ENCODE results near the gene CHSY1. TPM values are rescaled to one million over a fixed set of nuclear protein-coding genes. Genes with fewer than 3 reads are reported as not detected.

CHSY1 gene
- total RNA-seq, 1 donor from 2014 or later = 23.3 TPM

DNA sequence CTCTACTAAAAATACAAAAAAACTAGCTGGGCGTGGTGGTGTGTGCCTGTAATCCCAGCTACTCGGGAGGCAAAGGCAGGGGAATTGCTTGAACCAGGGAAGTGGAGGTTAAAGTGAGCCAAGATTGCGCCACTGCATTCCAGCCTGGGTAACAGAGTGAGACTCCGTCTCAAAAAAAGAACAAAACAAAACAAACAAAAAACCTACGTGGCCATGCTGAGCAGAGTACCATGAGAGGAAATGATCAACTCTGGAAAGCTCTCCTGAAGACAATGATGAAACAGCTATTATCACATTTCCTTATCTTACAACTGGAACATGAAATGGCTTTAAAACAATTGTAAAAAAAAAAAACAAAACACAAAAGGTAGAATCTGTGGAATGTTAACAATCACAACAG, 75.2 kb downstream of the CHSY1 start:
- H3K4me1 ChIP-seq = peaks cover 13% of the 10 kb centered on the region
- no peak overlapping the region for H2AFZ ChIP-seq (replicated peaks)
- no peak for DNase-seq (ENCODE audit: low spot score)
- no peaks in the 10 kb centered on the region for H3K9me3 ChIP-seq (ENCODE audit: low read depth)
- no peak overlapping the region for H3K4me2 ChIP-seq
- H3K36me3 ChIP-seq = no peaks in the 10 kb centered on the region
- H3K79me2 ChIP-seq (ENCODE audit: low read depth) = peaks cover 4% of the 10 kb centered on the region
- peaks cover 7% of the 10 kb centered on the region for H3K27me3 Mint-ChIP-seq (ENCODE audit: insufficient read depth, low read depth)
- H3K4me3 Mint-ChIP-seq = no peak overlapping the region
- H3K27ac Mint-ChIP-seq = no peak overlapping the region
- TF ChIP-seq EZH2 (IDR thresholded peaks at IDR 0.05) (no peak), EZH2phosphoT487 (IDR thresholded peaks at IDR 0.05) (no peak)
- TF ChIP-seq, protein P1, sequence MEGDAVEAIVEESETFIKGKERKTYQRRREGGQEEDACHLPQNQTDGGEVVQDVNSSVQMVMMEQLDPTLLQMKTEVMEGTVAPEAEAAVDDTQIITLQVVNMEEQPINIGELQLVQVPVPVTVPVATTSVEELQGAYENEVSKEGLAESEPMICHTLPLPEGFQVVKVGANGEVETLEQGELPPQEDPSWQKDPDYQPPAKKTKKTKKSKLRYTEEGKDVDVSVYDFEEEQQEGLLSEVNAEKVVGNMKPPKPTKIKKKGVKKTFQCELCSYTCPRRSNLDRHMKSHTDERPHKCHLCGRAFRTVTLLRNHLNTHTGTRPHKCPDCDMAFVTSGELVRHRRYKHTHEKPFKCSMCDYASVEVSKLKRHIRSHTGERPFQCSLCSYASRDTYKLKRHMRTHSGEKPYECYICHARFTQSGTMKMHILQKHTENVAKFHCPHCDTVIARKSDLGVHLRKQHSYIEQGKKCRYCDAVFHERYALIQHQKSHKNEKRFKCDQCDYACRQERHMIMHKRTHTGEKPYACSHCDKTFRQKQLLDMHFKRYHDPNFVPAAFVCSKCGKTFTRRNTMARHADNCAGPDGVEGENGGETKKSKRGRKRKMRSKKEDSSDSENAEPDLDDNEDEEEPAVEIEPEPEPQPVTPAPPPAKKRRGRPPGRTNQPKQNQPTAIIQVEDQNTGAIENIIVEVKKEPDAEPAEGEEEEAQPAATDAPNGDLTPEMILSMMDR (IDR thresholded peaks at IDR 0.05) = no peak
- no peak overlapping the region for H3K27ac ChIP-seq
- H3K4me3 ChIP-seq = no peak overlapping the region
- H3K9me3 Mint-ChIP-seq = peaks cover 12% of the 10 kb centered on the region
- H3F3A ChIP-seq (ENCODE audit: low read depth) = no peaks in the 10 kb centered on the region
- peaks cover 72% of the 10 kb centered on the region for H3K36me3 Mint-ChIP-seq
- H3K9ac ChIP-seq = no peak overlapping the region
- peaks cover 30% of the 10 kb centered on the region for H3K4me1 Mint-ChIP-seq
- peaks cover 4% of the 10 kb centered on the region for H4K20me1 ChIP-seq (ENCODE audit: low read depth)
- H3K27me3 ChIP-seq = no peaks in the 10 kb centered on the region

DNA sequence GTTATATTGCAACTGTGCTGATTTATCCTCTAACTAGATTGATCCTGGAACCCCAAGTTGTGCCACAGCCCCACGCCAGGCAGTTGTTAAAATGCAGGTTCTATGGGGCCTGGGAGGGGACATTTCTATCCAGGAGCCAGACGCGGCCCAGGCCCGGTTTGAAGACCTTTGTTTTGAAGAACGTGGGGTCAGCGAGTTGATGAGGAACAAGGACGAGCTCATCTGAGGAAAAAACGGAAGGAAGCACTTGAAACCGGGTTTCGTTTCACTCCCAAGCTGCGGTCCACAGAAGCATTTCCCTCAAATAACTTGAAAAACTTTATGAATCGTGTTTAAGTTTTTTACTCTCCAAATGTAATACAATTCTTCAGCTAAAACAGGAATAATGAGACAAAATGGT, 76.4 kb downstream of the CHSY1 start:
- H3K27ac Mint-ChIP-seq = no peak overlapping the region
- H2AFZ ChIP-seq (replicated peaks) = no peak overlapping the region
- peaks cover 60% of the 10 kb centered on the region for H3K36me3 Mint-ChIP-seq
- TF ChIP-seq, protein P1 (IDR thresholded peaks at IDR 0.05) = no peak
- TF ChIP-seq EZH2phosphoT487 (IDR thresholded peaks at IDR 0.05) (no peak), EZH2 (IDR thresholded peaks at IDR 0.05) (no peak)
- peaks cover 4% of the 10 kb centered on the region for H4K20me1 ChIP-seq (ENCODE audit: low read depth)
- H3K9me3 Mint-ChIP-seq = peaks cover 12% of the 10 kb centered on the region
- H3K4me1 Mint-ChIP-seq = peaks cover 30% of the 10 kb centered on the region
- no peak overlapping the region for H3K9ac ChIP-seq
- peaks cover 13% of the 10 kb centered on the region for H3K4me1 ChIP-seq
- H3K27ac ChIP-seq = no peak overlapping the region
- H3F3A ChIP-seq (ENCODE audit: low read depth) = no peaks in the 10 kb centered on the region
- H3K9me3 ChIP-seq (ENCODE audit: low read depth) = no peaks in the 10 kb centered on the region
- H3K4me3 Mint-ChIP-seq = no peak overlapping the region
- no peak overlapping the region for H3K4me2 ChIP-seq
- H3K27me3 ChIP-seq = no peaks in the 10 kb centered on the region
- no peak for DNase-seq (ENCODE audit: low spot score)
- no peaks in the 10 kb centered on the region for H3K79me2 ChIP-seq (ENCODE audit: low read depth)
- H3K4me3 ChIP-seq = no peak overlapping the region
- H3K36me3 ChIP-seq = no peaks in the 10 kb centered on the region
- peaks cover 7% of the 10 kb centered on the region for H3K27me3 Mint-ChIP-seq (ENCODE audit: insufficient read depth, low read depth)

DNA sequence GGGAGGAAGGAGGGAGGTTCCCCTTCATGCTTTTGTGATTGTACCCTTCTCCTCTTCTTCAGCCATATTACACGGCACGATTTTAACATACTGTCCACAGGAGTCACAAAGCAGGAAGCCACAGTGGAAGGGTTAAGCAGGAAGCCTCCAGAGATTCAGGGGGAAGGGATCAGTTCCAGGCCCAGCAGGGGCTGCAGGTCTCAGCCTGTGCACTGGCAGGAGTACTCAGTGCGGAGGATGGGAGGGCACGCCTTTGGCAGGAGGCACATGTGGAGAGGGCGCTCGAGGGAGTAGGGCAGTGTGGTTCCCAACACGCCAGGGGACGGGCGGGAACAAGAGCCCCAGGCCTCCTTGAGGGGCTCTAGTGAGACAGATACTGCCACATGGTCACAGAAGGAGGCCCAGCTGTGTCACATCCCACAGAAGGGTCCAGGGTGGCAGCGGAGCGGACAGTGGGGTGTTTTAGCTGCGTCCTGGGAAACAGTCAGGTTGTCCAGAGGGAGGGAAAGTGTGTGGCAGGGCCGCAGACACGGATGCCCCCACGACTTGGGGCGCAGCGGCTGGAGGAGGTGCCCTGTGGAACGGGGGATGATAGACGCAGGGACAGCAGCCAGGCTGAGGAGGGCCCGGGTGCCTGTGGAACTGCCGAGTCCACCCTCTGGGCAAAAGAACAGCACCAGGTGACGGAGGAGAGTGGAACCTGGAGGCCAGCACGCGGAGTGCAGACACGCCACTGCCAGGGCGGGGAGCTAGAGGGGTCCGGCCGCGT, 77.5 kb downstream of the CHSY1 start:
- H3K36me3 Mint-ChIP-seq = peaks cover 54% of the 10 kb centered on the region
- Histone ChIP-seq H4K20me1 (ENCODE audit: low read depth) (peaks cover under 1% of the 10 kb centered on the region), H3K9me3 (ENCODE audit: low read depth) (no peaks in the 10 kb centered on the region), H3K9ac (no peak overlapping the region), H3K27me3 (no peaks in the 10 kb centered on the region), H2AFZ (replicated peaks) (no peak overlapping the region), H3F3A (ENCODE audit: low read depth) (no peaks in the 10 kb centered on the region), H3K4me2 (no peak overlapping the region), H3K27ac (no peak overlapping the region), H3K79me2 (ENCODE audit: low read depth) (no peaks in the 10 kb centered on the region), H3K36me3 (no peaks in the 10 kb centered on the region), H3K4me3 (no peak overlapping the region), H3K4me1 (peaks cover 13% of the 10 kb centered on the region)
- H3K4me1 Mint-ChIP-seq = peaks cover 30% of the 10 kb centered on the region
- DNase-seq (ENCODE audit: low spot score) = no peak
- H3K27ac Mint-ChIP-seq = no peak overlapping the region
- no peak overlapping the region for H3K4me3 Mint-ChIP-seq
- peaks cover 7% of the 10 kb centered on the region for H3K27me3 Mint-ChIP-seq (ENCODE audit: insufficient read depth, low read depth)
- TF ChIP-seq EZH2phosphoT487 (IDR thresholded peaks at IDR 0.05) (no peak), EZH2 (IDR thresholded peaks at IDR 0.05) (no peak)
- TF ChIP-seq, protein P1 (IDR thresholded peaks at IDR 0.05) = no peak
- peaks cover 14% of the 10 kb centered on the region for H3K9me3 Mint-ChIP-seq

All from neural progenitor cell (in vitro differentiated cells).